GM21529 (cell line): ENCODE measurements around the gene SLC9A5.

Experiments
- ATAC-seq: cut with Tn5 transposase; IDR thresholded peaks from one replicate; pipeline ENCODE4 v1.9.1; 2021; ENCODE audit not compliant: unreplicated experiment

Gene SLC9A5

GRCh38 chr16:67305216-67306071, 56.7 kb downstream of the SLC9A5 start:
- ATAC-seq, result no peak

GRCh38 chr16:67310561-67310960, 61.8 kb downstream of the SLC9A5 start:
- no peak for ATAC-seq

GRCh38 chr16:67311607-67312488, 63.1 kb downstream of the SLC9A5 start:
- ATAC-seq, result peak; percentile 77

GRCh38 chr16:67312719-67313118, 63.9 kb downstream of the SLC9A5 start:
- no peak for ATAC-seq

GRCh38 chr16:67317853-67318252, 69.1 kb downstream of the SLC9A5 start:
- ATAC-seq, result no peak
